ENCODE measurements around the gene SLC7A6OS.

SLC7A6OS gene

DNA sequence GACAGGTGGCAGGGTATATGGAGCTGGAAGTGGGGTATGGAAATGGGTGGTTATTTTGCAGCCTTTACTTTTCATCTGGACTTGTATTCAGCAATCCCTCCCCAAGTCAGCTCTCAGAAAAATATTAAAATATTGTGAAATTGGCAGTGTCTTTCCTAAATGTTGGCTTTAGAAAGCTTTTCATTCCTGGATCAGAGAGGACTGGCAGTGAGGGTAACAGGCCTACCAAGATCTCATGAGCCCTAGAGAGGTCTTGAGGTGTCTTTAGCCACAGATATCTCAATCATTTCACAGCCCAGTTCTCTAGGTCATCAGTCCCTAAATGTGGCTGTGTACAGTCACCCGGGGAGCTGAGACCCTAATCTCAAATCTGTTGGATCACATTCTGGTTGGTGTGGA lies 22.5 kb downstream of the SLC7A6OS start:
- TF ChIP-seq, protein P1, sequence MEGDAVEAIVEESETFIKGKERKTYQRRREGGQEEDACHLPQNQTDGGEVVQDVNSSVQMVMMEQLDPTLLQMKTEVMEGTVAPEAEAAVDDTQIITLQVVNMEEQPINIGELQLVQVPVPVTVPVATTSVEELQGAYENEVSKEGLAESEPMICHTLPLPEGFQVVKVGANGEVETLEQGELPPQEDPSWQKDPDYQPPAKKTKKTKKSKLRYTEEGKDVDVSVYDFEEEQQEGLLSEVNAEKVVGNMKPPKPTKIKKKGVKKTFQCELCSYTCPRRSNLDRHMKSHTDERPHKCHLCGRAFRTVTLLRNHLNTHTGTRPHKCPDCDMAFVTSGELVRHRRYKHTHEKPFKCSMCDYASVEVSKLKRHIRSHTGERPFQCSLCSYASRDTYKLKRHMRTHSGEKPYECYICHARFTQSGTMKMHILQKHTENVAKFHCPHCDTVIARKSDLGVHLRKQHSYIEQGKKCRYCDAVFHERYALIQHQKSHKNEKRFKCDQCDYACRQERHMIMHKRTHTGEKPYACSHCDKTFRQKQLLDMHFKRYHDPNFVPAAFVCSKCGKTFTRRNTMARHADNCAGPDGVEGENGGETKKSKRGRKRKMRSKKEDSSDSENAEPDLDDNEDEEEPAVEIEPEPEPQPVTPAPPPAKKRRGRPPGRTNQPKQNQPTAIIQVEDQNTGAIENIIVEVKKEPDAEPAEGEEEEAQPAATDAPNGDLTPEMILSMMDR (IDR thresholded peaks at IDR 0.05; ENCODE audit: low read depth, low read length, missing control alignments) = no peak
- no peak overlapping the region for H3K4me3 ChIP-seq (ENCODE audit: low read depth, low read length)
- in situ Hi-C loops (cut with HindIII; ENCODE audit: low sequenced_read_pairs) = no loop called here
- no peak for DNase-seq (ENCODE audit: low read depth)

DNA sequence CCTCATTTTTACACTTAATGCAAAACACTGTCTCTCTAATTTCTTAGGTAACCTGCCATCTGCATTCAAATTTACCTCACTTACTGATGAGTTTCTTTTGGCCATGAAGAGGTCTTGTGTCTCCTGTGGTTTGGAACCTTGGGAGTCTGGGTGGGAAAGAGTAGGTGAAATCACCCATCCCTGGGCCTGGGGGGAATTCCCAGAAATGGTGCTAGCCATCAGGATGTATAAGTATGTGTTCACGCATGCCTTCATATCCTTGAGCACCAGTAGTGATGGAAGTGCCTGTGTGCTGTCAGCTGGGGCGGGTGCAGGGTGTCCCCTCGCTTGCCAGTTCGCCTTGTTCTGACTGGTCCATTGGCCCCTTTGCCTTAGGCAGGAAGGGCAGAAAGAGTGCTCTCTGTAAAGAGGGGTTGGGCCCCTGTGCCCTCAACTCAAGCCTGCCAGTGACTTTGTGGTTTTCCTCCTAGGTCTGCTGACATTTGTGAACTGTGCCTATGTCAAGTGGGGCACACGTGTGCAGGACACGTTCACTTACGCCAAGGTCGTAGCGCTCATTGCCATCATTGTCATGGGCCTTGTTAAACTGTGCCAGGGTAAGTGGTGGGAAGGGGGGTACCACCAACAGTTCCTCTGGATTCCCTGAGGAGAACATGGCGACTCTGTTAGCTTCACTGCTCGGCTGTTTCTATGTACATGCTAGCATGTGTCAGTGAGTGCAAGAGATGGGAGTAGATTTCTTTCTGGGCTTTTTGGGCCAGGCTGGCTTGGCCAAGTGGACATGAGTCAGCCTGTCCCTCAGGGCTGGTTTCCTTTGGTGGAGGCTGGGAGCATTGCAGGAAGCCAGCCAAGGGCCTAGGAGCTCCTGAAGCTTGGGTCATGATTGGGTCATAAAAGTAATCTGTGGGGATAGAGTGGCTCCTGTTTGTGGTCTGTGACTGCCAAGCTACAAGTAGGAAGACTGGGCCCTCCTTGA lies 23.2 kb downstream of the SLC7A6OS start:
- TF ChIP-seq, protein P1 (IDR thresholded peaks at IDR 0.05; ENCODE audit: low read depth, low read length, missing control alignments) = no peak
- peak; percentile 35 for DNase-seq (ENCODE audit: low read depth)
- in situ Hi-C loops (cut with HindIII; ENCODE audit: low sequenced_read_pairs) = no loop called here
- H3K4me3 ChIP-seq (ENCODE audit: low read depth, low read length) = no peak overlapping the region

DNA sequence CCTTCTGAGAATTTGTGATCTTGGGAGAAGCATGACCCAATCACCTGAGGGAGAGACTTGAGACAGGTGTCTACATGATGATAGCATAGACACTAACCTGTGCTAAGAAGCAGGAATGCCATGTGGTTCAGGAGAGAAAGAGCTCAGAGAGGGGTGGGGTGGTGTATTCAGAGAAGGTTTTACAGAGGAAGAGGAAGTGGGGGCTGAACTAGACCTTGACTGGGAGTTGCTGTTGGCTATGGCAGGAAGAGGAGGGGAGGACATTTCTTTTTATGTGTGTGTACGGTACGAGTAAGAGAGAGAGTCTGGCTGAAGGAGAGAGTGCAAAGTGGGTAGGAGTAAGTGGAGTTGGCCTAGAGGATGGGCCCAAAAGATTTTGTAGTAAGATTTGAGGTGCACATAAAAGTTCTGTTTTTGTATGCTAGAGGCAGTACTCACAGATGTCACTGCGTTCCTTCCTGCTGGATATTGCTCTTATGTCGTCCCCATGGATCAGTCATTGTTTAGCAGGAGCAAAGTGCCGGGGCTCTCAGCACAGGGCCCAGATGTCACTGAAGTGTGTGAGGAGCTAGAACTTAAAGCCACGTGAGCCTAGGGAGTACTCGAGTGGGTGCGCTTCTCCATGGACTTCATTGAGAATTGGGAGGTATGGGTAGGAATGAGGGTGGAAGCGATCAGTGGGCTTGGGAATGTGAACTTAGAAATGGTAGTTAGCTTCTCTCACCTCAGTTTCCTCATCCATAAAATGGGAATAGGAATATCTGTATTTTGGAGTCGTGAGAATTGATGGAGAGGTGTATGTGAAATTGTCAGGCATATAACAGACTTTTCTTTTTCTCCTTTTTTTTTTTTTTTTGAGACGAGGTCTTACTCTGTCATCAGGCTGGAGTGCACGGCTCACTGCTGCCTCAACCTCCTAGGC lies 24.3 kb downstream of the SLC7A6OS start:
- in situ Hi-C loops (cut with HindIII; ENCODE audit: low sequenced_read_pairs) = no loop called here
- H3K4me3 ChIP-seq (ENCODE audit: low read depth, low read length) = no peak overlapping the region
- TF ChIP-seq, protein P1 (IDR thresholded peaks at IDR 0.05; ENCODE audit: low read depth, low read length, missing control alignments) = no peak
- no peak for DNase-seq (ENCODE audit: low read depth)

DNA sequence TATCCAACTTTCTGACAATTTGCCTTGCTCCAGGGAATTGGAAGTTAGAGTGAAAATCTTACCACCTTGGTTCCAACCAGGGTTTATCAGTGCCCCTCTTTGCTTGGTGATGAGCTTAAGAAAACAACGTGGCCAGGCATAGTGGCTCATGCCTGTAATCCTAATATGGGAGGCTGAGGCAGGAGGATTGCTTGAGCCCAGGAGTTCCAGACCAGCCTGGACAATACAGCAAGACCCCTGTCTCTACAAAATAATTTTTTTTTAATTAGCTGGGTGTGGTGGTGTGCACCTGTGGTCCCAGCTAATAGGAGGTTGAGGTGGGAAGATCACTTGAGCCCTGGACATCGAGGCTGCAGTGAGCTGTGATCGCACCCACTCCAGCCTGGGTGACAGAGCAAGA lies 25.1 kb downstream of the SLC7A6OS start:
- no peak for DNase-seq (ENCODE audit: low read depth)
- TF ChIP-seq, protein P1 (IDR thresholded peaks at IDR 0.05; ENCODE audit: low read depth, low read length, missing control alignments) = no peak
- in situ Hi-C loops (cut with HindIII; ENCODE audit: low sequenced_read_pairs) = no loop called here
- H3K4me3 ChIP-seq (ENCODE audit: low read depth, low read length) = no peak overlapping the region

DNA sequence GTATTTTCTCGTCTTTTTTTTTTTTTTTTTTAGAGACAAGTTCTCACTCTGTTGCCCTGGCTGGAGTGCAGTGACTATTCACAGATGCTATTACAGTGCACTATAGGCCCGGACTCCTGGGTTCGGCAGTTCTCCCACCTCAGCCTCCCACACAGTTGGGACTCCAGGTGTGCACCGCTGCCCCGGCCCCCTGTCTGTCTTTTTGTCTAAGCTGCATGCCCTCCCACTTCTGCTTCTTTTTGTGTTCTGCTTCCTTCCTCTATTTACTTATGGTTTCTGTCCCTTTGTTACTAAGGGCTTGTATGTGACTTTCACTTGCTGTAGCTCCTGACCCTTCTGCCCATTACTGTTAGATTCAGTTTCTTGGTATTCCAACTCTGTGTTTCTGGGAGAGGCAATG lies 25.9 kb downstream of the SLC7A6OS start:
- TF ChIP-seq, protein P1 (IDR thresholded peaks at IDR 0.05; ENCODE audit: low read depth, low read length, missing control alignments) = no peak
- DNase-seq (ENCODE audit: low read depth) = no peak
- in situ Hi-C loops (cut with HindIII; ENCODE audit: low sequenced_read_pairs) = no loop called here
- no peak overlapping the region for H3K4me3 ChIP-seq (ENCODE audit: low read depth, low read length)

DNA sequence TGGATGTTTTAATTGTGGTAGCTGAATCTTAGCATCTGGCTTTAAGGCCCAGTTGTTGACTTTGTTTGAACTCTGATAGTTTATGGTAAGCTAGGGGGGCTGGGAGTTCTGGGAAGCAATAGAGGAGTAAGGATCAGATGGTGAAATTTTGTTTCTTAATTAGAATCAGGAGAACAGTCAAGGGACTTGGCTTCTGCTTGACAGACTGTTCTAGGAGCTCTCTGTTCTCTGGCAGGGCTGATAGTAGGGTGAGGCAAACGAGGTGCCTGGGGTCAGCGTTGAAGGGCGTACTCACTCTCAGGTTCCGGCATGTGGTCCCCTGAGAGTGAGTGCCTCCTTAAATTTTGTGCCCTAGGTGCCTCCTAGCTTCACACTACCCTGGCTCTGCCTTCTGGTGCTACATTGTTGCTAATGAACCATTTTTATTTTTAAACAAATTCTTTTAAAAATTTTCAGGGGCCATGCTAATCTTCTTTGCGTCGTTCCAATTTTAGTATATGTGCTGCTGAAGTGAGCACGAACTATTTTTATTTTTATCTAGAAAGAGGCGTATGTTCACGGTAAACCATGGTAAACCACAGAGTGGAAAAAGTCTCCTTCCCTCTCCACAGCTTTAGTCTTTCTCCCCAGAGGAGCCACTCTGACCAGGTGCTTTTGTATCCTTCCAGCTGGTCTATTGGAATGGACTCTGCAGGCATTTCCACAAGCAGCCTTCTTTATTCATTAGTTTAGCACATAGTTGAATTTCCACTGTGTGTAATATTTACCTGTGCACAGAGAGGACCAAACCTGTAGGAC lies 26.7 kb downstream of the SLC7A6OS start:
- TF ChIP-seq, protein P1 (IDR thresholded peaks at IDR 0.05; ENCODE audit: low read depth, low read length, missing control alignments) = no peak
- in situ Hi-C loops (cut with HindIII; ENCODE audit: low sequenced_read_pairs) = no loop called here
- H3K4me3 ChIP-seq (ENCODE audit: low read depth, low read length) = no peak overlapping the region
- DNase-seq (ENCODE audit: low read depth) = no peak

Data from astrocyte of the cerebellum (primary cell).